ENCODE measurements around the gene TSPAN11.

TSPAN11 gene

DNA sequence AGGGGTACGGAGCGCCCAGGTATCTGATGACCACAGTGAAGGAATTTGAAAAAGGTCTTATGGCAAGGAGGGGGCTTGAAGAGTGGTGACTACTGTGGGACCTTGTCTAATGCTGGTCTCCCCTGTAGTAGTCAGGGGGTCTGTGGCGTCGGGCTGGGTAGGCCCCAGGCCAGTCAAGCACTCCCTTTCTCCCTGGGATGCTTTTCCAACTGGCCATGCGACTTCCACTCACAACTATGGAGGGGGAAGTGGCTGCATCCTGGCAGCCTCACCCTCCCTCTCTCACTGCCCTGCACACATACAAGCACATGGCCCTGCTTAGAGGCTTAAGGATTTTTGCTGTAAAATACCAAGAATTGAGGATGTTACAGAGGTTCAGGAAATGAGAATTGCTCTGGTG lies 4.1 kb downstream of the TSPAN11 start:
- no peaks in the 10 kb centered on the region for H3K9me3 Mint-ChIP-seq
- H3K4me1 Mint-ChIP-seq (ENCODE audit: low read depth), result peaks cover 1% of the 10 kb centered on the region
- H3K27me3 Mint-ChIP-seq, result peaks cover 47% of the 10 kb centered on the region

DNA sequence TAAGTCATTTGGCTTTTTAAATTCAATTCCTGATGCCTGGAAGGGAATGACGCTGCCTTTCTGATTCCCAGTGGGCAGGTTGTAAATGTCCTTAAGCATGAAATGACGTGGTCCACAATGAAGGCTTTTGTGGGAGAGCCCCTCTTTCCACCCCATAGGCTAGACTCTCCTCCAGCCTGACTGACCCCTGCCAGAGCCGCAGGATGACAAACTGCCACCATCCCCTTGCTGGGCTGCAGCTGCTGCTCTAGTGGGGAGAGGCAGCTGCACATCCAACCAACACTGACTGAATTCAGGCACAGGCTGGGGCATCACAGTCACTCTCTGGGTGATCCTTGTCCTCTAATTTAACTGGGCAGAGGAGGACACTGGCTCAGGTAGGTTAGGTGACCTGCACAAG lies 6.3 kb downstream of the TSPAN11 start:
- Mint-ChIP-seq H3K4me3 (no peak overlapping the region), H3K4me1 (ENCODE audit: low read depth) (no peaks in the 10 kb centered on the region), H3K27ac (no peak overlapping the region), H3K36me3 (ENCODE audit: low read depth) (no peaks in the 10 kb centered on the region), H3K27me3 (peaks cover 31% of the 10 kb centered on the region), H3K9me3 (no peaks in the 10 kb centered on the region)
- DNase-seq, result no peak

More for the DNA sequence above, 4.1 kb downstream of the TSPAN11 start:
- Mint-ChIP-seq H3K36me3 (ENCODE audit: low read depth) (no peaks in the 10 kb centered on the region), H3K4me3 (no peak overlapping the region), H3K27ac (no peak overlapping the region)
- no peak for DNase-seq

- H3K9me3 Mint-ChIP-seq, result no peaks in the 10 kb centered on the region
- H3K27me3 Mint-ChIP-seq, result peaks cover 14% of the 10 kb centered on the region
- H3K4me3 Mint-ChIP-seq, result no peak overlapping the region
- DNase-seq, result no peak
- no peak overlapping the region for H3K27ac Mint-ChIP-seq
- no peaks in the 10 kb centered on the region for H3K4me1 Mint-ChIP-seq (ENCODE audit: low read depth)
- no peaks in the 10 kb centered on the region for H3K36me3 Mint-ChIP-seq (ENCODE audit: low read depth)
These were observed 8.3 kb downstream of the TSPAN11 start for GRCh38 chr12:30934811-30935210.

DNA sequence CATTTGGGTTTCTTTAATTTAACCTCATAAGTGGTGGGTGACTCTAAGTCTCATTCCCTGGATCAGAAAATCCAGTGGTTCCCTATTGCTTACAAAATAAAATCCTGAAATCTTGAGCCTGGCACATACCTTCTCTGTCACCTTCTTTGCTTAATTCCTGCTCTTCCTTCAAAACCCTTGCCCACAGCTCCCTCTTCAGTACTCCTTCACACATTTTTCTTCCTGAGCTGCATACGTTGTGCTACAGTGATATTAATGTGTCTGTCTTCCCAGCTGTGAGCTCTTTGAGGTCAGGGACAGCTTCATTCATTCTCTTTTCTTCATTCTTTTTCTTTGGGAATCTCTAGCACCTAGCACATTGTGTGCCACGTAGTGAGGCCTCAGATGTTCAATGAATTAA lies 9.5 kb downstream of the TSPAN11 start:
- H3K4me1 Mint-ChIP-seq (ENCODE audit: low read depth), result no peaks in the 10 kb centered on the region
- no peak overlapping the region for H3K4me3 Mint-ChIP-seq
- no peak overlapping the region for H3K27ac Mint-ChIP-seq
- no peaks in the 10 kb centered on the region for H3K36me3 Mint-ChIP-seq (ENCODE audit: low read depth)
- H3K9me3 Mint-ChIP-seq, result no peaks in the 10 kb centered on the region
- DNase-seq, result no peak
- H3K27me3 Mint-ChIP-seq, result peaks cover 5% of the 10 kb centered on the region

DNA sequence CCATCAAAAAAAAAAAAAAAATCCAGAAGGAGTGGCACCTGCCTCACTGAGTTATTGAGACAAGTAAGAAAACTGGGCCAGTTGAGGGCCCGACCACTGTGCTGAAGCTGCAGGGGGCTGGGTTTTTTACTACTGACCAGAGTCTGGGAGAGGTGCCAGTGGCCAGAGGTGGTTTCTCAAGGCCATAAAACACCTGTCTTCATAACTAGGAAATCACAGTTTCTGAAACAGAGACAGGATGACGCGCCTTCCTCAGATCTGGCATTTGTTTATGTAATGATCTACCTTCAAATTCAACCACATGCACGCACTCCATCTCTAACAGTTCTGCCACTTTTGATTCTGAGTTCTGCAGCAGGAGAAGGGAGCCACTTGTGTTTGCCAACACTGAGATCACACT lies 12.7 kb downstream of the TSPAN11 start:
- DNase-seq, result no peak
- Mint-ChIP-seq H3K27me3 (peaks cover 5% of the 10 kb centered on the region), H3K4me3 (no peak overlapping the region)

DNA sequence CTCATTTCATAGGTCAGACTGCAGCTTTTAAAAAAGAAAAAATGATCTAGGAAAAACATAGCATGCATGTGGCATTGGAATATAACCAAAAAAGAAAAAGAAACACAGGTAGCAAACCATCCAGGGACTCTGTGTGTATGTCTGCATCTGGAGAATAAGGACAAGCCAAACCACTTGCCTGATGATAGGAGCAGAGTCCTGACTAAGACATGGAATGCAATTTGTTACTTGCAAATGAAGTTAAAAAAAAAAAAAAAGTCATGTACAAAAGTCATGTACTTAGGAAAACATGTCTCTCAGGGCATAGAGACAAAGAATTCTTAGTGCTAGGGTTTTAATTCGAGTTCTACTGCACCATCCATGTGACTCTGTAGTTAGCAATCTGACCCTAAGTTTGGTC lies 15.9 kb downstream of the TSPAN11 start:
- peaks cover 10% of the 10 kb centered on the region for H3K27me3 Mint-ChIP-seq
- no peak overlapping the region for H3K27ac Mint-ChIP-seq
- H3K4me3 Mint-ChIP-seq, result no peak overlapping the region
- no peaks in the 10 kb centered on the region for H3K4me1 Mint-ChIP-seq (ENCODE audit: low read depth)
- H3K36me3 Mint-ChIP-seq (ENCODE audit: low read depth), result no peaks in the 10 kb centered on the region
- DNase-seq, result no peak
- H3K9me3 Mint-ChIP-seq, result no peaks in the 10 kb centered on the region

More for the DNA sequence above, 12.7 kb downstream of the TSPAN11 start:
- Mint-ChIP-seq H3K4me1 (ENCODE audit: low read depth) (no peaks in the 10 kb centered on the region), H3K36me3 (ENCODE audit: low read depth) (no peaks in the 10 kb centered on the region), H3K9me3 (no peaks in the 10 kb centered on the region), H3K27ac (no peak overlapping the region)

- Mint-ChIP-seq H3K4me3 (no peak overlapping the region), H3K36me3 (ENCODE audit: low read depth) (no peaks in the 10 kb centered on the region)
These were observed 16.4 kb downstream of the TSPAN11 start for GRCh38 chr12:30942936-30943335.

GRCh38 chr12:30945443-30946164 lies 19.1 kb downstream of the TSPAN11 start:
- no peaks in the 10 kb centered on the region for H3K9me3 Mint-ChIP-seq
- no peaks in the 10 kb centered on the region for H3K4me1 Mint-ChIP-seq (ENCODE audit: low read depth)

More at GRCh38 chr12:30942936-30943335, 16.4 kb downstream of the TSPAN11 start:
- Mint-ChIP-seq H3K27me3 (peaks cover 12% of the 10 kb centered on the region), H3K4me1 (ENCODE audit: low read depth) (no peaks in the 10 kb centered on the region), H3K9me3 (no peaks in the 10 kb centered on the region), H3K27ac (no peak overlapping the region)
- DNase-seq, result no peak

GRCh38 chr12:30952015-30952414 lies 25.5 kb downstream of the TSPAN11 start:
- Mint-ChIP-seq H3K36me3 (ENCODE audit: low read depth) (no peaks in the 10 kb centered on the region), H3K27me3 (peaks cover 20% of the 10 kb centered on the region), H3K9me3 (no peaks in the 10 kb centered on the region), H3K4me3 (no peak overlapping the region), H3K4me1 (ENCODE audit: low read depth) (no peaks in the 10 kb centered on the region), H3K27ac (no peak overlapping the region)
- no peak for DNase-seq

More at GRCh38 chr12:30945443-30946164, 19.1 kb downstream of the TSPAN11 start:
- Mint-ChIP-seq H3K27ac (no peak overlapping the region), H3K4me3 (no peak overlapping the region), H3K27me3 (peaks cover 23% of the 10 kb centered on the region), H3K36me3 (ENCODE audit: low read depth) (no peaks in the 10 kb centered on the region)
- no peak for DNase-seq

GRCh38 chr12:30953257-30953656 lies 26.7 kb downstream of the TSPAN11 start:
- Mint-ChIP-seq H3K27me3 (peaks cover 16% of the 10 kb centered on the region), H3K36me3 (ENCODE audit: low read depth) (no peaks in the 10 kb centered on the region), H3K4me1 (ENCODE audit: low read depth) (no peaks in the 10 kb centered on the region), H3K27ac (no peak overlapping the region), H3K9me3 (no peaks in the 10 kb centered on the region), H3K4me3 (no peak overlapping the region)
- DNase-seq, result no peak

- no peak for DNase-seq
- Mint-ChIP-seq H3K9me3 (no peaks in the 10 kb centered on the region), H3K27ac (no peak overlapping the region), H3K4me3 (no peak overlapping the region), H3K36me3 (ENCODE audit: low read depth) (no peaks in the 10 kb centered on the region), H3K4me1 (ENCODE audit: low read depth) (no peaks in the 10 kb centered on the region), H3K27me3 (peaks cover 12% of the 10 kb centered on the region)
These were observed 27.6 kb downstream of the TSPAN11 start for GRCh38 chr12:30953951-30954751.

DNA sequence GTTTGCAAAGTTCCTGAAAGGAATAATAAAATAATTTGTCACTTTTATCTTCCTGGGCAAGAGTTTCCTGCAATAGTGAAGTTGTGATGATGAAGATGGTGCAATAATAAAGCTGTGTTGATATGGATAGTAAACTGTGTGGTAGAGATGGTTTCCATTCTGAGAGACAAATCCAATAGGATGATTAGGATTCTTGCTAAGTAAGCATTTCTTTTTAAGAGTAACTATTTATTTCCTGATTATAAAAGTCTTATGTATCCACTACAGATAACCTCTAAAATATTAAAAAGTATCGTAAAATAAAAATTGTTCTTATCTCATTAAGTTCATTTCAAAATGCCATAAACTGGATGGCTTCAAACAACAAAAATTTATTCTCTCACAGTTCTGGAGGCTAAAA lies 28.7 kb downstream of the TSPAN11 start:
- no peaks in the 10 kb centered on the region for H3K4me1 Mint-ChIP-seq (ENCODE audit: low read depth)
- no peak overlapping the region for H3K4me3 Mint-ChIP-seq
- no peak overlapping the region for H3K27ac Mint-ChIP-seq
- no peaks in the 10 kb centered on the region for H3K36me3 Mint-ChIP-seq (ENCODE audit: low read depth)
- no peak for DNase-seq
- H3K27me3 Mint-ChIP-seq, result peaks cover 7% of the 10 kb centered on the region
- no peaks in the 10 kb centered on the region for H3K9me3 Mint-ChIP-seq

GRCh38 chr12:30959110-30959710 lies 32.7 kb downstream of the TSPAN11 start:
- peaks cover 7% of the 10 kb centered on the region for H3K27me3 Mint-ChIP-seq
- no peak overlapping the region for H3K27ac Mint-ChIP-seq
- no peaks in the 10 kb centered on the region for H3K36me3 Mint-ChIP-seq (ENCODE audit: low read depth)
- no peak overlapping the region for H3K4me3 Mint-ChIP-seq
- DNase-seq, result no peak
- no peaks in the 10 kb centered on the region for H3K9me3 Mint-ChIP-seq
- H3K4me1 Mint-ChIP-seq (ENCODE audit: low read depth), result no peaks in the 10 kb centered on the region

DNA sequence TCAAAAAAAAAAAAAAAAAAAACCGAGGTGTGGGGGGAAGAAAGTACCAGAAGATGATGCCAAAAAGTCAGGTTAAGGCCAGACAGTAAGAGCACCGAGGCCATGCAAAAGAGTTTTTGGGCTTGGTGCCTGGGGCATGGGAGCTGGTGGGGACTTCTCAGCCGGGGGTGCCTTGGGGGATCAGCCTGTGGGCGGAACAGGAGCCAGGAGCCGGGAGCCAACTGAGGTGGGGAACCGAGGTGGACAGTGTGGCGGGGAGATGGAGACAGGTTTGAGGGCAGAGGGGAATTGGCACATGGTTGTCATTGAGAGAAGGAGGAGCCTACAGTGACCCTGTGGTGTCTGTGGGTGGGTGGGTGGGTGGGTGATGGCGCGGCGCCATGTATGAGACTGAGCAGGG lies 33.2 kb downstream of the TSPAN11 start:
- no peak for DNase-seq
- Mint-ChIP-seq H3K36me3 (ENCODE audit: low read depth) (no peaks in the 10 kb centered on the region), H3K4me1 (ENCODE audit: low read depth) (no peaks in the 10 kb centered on the region), H3K4me3 (no peak overlapping the region), H3K9me3 (no peaks in the 10 kb centered on the region), H3K27ac (no peak overlapping the region), H3K27me3 (peaks cover 7% of the 10 kb centered on the region)

- no peaks in the 10 kb centered on the region for H3K36me3 Mint-ChIP-seq (ENCODE audit: low read depth)
- no peak overlapping the region for H3K27ac Mint-ChIP-seq
- H3K27me3 Mint-ChIP-seq, result peaks cover 8% of the 10 kb centered on the region
- H3K9me3 Mint-ChIP-seq, result no peaks in the 10 kb centered on the region
- no peak overlapping the region for H3K4me3 Mint-ChIP-seq
- DNase-seq, result no peak
- no peaks in the 10 kb centered on the region for H3K4me1 Mint-ChIP-seq (ENCODE audit: low read depth)
These were observed 34.5 kb downstream of the TSPAN11 start for GRCh38 chr12:30961030-30961429.

Measured in activated T-cell treated with anti-CD3 and anti-CD28 coated beads, Interleukin-2, amount 50 U/mL, for 24 hours (primary cell).